Fibroblast of skin of right biceps (primary cell): ENCODE results near the gene POLR2L.

ENCODE experiments used
- DNase-seq: peaks from one replicate; pipeline ENCODE4 v3.0.0-alpha.2; 2013

POLR2L gene

GRCh38 chr11:837189-837989 is 4.9 kb downstream of the POLR2L start:
- no peak for DNase-seq

DNA sequence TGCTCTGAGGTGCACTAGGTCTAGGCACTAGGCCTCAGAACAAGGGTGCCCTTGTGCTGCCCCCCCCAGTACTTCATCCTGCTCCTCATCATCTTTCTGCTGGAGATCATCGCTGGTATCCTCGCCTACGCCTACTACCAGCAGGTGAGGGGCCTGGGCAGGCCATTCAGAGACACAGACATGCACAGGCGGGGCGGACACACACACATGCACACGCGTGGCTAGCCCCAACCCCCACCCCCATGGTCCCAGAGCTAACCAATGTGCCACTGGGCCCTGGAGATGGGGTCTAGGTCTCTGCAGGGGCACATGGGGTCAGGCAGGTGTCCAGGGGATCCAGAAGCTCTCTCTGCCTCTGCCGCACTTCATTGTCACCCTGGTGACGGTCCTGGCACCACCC is 5.6 kb downstream of the POLR2L start:
- no peak for DNase-seq

DNA sequence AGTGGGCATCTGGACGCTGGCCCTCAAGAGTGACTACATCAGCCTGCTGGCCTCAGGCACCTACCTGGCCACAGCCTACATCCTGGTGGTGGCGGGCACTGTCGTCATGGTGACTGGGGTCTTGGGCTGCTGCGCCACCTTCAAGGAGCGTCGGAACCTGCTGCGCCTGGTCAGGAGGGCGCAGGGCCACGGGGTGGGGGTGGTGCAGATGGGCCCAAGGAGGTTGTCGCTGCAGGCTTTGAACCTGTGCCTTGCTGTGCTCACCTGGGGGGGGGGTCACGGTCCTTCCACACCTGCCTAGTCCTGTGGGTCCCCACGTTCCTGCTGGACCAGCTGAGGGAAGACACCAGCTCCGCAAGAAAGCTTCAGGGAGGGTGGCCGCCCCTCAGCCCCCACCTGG is 6.1 kb downstream of the POLR2L start:
- no peak for DNase-seq

DNA sequence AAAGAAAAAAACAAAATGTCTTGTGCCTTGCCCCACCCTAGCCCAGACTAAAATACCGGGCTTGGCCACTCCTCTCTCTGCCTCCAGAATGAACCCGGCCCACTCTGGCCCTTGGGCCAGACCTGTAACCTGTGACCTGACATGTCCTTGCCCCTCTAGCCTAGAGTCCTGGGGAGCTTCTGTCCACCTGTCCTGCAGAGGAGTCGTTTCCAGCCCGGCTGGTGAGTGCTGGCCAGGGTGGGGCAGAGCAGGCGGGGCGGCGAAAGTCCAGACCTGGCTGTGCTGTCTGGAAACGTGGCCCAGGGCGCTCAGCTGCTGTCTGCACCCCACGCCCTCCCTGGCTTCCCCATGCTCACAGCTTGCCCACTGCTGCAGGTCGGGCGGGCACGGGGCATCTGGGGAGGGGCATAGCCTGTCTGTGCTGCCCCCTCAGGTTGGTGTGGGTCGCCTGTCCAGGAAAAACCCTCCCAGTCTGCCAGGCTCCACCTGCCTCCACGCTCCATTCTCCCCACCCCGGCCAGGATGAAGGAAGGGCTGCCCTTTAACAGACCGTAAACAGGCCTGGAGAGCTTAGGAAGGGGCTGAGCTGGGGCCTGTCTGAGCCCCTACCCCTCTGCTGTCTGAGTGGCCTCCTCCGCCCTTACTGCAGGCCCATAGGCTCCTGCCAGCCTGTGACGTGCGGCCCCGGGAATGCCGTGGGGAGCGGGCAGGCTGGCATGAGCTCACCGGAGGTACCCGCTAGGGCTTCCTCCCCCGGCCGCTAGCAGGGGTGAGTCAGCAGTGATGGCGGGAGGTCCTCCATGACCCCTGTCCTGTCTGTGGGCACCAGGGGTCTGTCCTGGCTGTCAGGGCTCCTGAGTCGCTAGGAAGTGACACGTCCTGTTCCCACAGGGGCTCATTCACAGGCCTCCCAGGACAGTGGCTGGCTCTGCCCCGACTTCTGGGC is 7.7 kb downstream of the POLR2L start:
- DNase-seq, result peak; percentile 65

DNA sequence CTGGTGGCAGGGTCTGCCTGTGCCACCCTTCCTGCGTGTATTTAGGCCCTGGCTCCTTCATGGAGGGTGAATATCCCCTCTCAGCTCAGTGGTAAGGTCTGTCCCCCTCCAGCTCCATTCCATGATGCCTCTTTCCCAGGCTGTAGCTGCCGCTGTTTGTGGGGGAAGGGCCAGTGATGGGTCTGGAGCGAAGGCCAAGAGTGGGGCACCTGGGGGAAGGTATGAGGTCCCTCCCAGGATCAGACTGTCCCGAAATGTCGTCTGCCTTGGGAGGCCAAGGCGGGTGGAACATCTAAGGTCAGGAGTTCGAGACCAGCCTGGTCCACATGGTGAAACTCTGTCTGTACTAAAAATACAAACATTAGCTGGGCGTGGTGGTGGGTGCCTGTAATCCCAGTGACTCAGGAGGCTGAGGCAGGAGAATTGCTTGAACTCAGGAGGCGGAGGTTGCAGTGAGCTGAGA is 8.4 kb downstream of the POLR2L start:
- DNase-seq, result no peak

DNA sequence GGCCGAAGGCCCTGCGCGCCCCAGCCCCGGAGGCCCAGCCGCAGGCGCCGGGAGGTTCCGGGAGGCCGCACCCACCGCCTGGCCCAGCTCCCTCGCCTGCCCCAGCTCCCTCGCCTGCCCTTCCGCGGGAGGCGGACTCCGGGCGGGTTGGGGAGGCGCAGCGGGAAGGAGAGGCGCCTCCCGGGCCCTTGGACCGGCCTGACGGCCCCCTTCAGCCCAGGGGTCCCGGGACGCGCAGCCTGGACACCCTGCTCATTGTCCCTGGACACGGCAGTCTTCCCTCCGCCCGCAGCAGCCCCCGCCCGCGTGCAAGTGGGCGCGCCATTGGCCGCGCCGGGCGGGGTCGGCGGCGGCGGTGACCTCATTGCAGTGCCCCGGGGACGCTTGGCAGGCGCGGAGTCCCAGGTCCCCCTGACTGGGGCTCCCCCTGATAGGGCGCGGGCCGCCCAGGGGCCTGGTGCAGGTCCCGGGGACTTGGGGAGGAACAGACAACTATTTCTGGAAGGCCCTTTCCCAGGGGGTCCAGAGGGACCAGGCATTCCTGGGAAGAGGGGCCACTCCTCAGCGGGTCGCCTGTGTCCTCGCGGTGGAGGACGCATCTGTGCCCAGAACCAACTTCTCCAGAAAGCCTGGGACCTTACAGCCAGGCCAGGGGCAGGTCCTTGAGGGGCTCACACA is 9.1 kb downstream of the POLR2L start:
- peak; percentile 48 for DNase-seq

DNA sequence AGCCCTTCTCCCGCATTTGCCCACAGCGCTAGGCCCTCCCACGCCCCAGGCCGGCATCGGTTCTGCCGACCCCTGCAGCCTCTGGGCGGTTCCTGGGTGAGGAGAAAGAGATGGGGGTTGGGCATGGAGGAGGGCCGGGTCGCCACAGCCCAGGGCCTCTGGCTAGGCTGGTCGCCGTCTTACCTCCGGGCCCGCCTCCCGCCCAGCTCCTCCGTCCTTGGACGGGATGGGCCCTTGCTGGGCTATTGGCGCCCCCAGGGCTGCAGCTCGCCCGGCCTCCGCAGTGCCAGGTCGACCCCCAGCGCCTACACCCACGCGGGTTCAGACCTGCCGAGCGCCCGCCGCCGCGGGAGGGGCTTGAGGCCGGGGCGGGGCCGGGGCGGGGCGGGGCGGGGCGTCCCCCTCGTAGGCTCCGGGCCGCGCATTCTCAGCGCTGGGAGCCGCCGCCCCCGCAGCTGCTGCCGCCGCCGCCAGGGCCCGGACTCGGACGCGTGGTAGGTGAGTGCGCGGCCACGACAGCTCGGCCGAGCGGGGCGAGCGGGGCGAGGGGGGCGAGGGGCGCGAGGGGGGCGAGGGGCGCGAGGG is 9.7 kb downstream of the POLR2L start, which contains the start of gene CD151:
TSS of gene CD151 (plus strand) at position 424 of the 585 bp plus-strand sequence. CDS start 3,118 bp downstream, outside the sequence.
- peak; percentile 63 for DNase-seq

GRCh38 chr11:831961-832528 is 10.3 kb downstream of the POLR2L start:
- no peak for DNase-seq

DNA sequence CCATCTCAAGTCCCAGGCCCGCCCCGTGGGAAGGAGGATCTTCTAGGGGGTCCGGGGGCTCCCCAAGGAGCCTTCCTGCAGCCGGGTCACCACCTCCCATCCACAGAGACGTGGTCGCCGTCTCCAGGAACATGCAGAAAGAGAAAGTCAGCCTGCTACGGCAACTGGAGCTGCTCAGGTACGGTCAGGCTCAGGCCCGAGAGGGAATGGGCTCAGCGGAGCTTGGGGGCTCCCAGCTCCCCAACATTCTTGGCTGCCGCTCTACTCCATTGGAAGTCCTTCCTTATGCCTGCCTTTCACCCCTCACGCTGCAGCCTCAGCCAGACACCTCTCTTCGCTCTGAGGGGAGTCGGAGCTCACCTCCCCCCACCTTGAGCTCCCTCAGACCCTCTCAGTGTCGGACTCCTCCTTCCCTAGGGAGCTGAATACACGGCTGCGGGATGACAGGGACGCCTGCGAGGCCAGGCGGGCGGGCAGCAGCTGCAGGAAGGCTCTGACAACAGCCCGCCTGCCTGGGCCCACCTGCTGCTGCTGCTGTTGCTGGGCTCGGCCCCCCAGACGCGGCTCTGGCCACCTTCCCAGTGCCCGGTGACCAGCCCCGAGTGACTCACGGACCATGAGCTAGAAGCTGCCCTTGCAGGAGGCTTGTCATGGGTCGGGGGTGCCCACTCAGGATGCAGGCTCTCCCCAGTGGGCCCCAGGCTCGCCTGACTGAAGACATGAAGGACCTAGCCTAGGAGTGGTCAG is 11.0 kb downstream of the POLR2L start:
- peak; percentile 52 for DNase-seq

DNA sequence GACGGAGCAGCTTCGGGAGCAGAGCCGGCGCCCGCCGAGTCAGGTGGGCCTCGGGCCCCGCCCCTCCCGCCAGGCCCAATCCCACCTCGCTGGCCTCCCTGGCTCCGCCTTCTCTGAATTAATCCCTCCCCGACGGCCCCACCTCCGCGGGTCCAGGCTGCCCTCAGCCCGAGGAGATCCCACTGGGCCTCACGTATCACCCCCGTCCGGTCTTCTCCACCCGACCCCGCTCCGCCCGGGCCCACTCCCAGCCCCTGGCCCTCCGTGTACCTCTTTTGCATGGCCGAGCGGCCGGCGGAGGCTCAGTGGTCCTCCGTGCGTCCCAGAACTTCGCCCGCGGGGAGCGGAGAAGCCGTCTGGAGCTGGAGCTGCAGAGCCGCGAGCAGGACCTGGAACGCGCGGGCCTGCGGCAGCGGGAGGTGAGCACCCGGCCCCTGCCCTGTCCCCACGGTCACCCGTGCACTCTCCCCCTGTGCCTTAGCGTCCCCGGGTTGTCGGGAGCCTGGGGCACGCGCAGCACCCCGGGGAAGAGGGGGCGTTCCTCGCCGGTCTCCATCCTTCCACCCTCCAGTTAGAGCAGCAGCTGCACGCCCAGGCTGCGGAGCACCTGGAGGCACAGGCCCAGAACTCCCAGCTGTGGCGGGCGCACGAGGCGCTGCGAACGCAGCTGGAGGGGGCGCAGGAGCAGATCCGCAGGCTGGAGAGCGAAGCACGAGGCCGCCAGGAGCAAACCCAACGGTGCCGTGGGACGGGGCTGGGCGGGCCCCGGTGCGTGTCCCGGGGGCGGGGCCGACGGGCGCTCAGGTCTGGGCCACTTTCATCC is 11.8 kb downstream of the POLR2L start:
- peak; percentile 65 for DNase-seq

DNA sequence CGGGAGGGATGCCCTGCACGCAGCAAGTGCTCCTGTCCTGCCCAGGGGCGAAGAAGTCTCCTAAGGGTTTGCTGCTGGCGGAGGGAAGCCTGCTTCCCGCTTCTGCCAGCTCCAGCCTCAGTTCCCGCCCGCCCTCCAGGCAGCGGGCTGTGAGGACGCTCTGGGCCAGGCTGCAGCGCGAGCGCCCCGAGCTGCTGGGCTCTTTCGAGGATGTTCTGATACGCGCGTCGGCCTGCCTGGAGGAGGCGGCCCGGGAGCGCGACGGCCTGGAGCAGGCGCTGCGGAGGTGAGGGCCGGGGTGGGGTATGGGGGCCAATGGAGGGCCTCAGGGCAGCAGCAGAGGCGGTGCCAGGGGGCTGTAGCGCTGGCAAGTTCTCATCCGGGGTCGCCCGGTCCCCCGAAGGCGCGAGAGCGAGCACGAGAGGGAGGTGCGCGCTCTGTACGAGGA is 12.5 kb downstream of the POLR2L start:
- DNase-seq, result no peak

- DNase-seq, result peak; percentile 34
Measured at GRCh38 chr11:829176-829846, 13.0 kb downstream of the POLR2L start.

GRCh38 chr11:828506-829175 is 13.7 kb downstream of the POLR2L start:
- DNase-seq, result no peak

DNA sequence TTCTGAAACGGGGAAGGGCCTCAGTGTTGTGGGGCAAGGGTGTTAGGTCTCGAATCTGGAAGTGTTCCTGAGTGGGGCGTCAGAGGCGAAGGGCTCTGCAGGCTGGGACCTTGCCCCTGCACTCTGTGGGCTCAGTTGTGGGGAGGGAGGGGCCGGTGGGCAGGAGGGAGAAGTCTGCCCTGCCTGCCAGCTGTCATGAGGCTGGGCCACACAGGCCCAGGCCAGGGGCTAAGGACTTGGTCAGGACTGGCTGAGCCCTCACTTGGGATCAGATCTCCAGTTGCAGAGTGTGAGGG is 14.5 kb downstream of the POLR2L start, which contains the start of gene CRACR2B:
TSS of gene CRACR2B (plus strand) at position 23 of the 296 bp plus-strand sequence. CDS start 689 bp downstream, outside the sequence.
- DNase-seq, result no peak

DNA sequence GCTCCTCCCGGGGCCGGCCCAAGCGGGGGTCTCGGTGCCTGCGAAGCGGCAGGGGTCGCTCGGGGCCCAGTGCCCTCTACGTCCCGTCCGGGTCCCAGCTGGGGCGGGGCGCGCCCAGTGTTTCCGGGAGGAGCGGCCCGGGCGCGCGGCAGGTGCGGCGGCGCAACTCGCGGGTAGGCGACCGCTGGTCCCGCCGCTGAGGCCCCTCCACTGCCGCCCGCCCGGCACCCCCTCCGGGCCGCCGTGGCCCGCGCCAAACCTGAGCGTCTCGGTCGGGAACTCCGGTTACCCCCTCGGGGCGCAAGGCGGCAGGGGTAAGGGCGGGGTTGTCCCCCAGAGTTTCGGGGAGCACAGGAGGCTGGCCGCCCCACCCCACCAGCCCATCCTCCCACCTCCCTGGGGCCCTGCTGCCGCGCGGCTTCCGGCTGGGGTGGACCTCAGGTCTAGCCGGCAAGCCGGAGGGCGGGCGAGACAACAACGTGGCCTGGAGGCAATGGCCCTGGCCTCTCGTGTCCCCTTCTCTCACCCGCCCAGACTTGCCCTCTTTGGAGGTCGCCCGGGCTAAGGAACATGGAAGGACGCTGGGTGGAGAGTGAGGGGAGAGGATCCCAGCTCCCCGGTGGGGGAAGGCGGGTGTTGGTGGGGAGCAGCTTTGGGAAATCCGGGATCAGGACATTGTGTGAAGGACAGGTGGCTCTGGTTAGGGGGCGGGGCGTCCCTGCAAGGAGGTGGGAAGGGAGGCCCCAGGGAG is 15.0 kb downstream of the POLR2L start:
- no peak for DNase-seq

DNA sequence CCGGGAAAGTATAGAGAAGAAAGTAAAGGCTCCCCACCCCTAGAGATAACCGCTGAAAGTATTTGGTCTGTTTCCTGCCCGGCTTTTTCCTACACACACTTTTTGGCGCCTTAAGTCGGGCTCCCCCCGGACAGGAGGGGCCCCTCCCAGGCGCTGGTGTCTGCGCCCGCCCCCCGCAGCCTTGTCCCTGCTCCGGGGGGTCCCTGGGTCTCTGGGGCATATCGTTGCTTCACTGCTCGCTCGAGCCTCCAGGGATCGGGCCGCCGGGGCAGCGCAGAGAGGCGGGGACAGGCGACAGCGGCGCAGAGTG is 15.5 kb downstream of the POLR2L start:
- no peak for DNase-seq

DNA sequence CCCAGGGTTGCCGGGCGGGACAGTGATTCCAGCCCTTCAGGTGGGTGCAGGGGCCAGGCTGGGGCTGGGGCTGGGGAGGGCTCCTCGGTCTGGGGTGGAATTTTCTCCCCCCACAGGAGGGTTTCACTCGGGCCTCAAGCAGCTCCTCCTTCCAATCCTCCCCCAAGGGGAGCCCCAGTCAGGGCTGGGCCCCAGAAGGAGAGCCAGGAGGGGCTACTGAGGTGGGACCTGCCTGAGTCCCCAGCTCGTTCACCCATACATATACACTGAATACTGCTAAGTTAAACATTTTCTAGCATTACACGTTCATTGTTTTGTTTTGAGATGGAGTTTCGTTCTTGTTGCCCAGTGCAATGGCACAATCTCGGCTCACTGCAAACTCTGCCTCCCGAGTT is 16.1 kb downstream of the POLR2L start:
- DNase-seq, result no peak

DNA sequence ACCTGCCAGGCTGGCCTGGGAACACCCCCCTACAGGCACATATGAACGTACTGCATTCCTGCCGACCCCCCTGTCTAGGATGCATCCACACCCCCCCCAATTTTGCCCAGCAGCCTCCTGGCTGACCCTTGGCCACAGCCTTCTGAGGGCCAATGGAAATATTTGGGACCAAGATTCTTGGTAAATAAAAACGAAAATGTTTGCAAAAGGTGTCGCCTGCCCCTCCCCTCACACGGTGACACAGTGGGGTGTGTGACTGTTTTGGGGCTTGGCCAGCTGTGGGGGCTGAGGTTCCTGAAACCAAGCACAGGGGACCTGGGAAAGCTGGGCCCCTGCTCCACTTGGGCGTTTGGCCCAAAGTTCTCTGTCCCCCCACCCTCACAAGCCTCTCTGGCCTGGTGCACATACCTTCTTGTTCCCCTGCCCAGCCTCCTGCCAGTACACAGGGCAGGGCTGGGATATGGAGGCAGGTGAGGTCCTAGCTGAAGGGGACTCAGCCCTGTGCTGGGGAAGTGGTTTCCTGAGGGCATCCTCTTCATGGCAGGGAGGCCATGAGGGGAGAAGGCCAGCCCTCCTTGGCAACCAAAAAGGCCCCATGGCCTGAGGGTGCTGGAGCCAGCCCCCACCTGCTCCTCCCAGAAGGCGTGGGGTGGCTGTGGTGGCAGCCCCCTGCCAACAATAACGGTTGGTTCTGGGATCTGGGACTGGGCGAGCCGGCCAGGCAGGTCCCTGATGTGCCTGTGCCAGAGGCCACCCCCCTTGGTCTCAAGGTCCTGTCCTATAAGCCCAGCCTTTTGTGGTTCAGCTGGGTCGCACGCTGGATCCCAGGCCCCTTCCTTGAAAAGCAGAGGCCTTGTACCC is 16.7 kb downstream of the POLR2L start:
- DNase-seq, result no peak
